Fibroblast of skin of left biceps (primary cell): ENCODE measurements around the gene CACNA2D2.
A peak's percentile ranks its signal among the peaks of the same experiment; 100 is the strongest.

Experiments
- DNase-seq, 2 experiments: peaks; one replicate each; pipeline ENCODE4 v3.0.0-alpha.2; 2013; ENCODE audit warnings: low read depth in 2 of 2

Gene CACNA2D2

DNA sequence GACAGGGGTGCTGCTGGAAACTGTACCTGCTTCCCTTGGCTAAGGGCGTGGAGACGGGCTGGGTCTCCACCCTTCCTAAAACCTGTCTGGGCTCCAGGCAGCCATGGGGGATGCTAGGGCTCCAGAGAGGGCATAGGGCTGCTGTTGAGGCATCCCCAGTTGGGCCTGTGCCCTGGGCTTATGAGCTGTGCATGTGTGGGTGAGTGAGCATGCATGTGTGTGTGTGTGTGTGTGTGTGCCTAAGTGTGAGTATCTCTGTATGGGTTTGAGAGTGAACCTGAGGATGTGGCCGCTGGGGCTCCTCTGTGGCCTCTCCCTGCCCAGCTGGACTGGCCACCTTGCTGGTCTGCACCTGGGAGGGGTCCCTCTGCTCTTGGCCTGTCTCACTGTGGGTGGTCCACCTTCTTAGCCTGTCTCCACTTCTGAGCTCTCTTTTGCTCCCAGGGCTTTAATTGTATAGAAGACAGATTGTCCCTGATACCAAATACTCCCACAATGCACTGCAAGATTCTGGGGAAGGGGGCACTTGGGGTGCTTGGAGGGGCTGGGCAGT, 132.2 kb downstream of the CACNA2D2 start:
- no peak for DNase-seq

GRCh38 chr3:50370594-50370993, 132.8 kb downstream of the CACNA2D2 start:
- DNase-seq, result peak in 1 of 2 experiments; percentile 23

GRCh38 chr3:50369012-50369670, 134.3 kb downstream of the CACNA2D2 start:
- DNase-seq, result no peak

DNA sequence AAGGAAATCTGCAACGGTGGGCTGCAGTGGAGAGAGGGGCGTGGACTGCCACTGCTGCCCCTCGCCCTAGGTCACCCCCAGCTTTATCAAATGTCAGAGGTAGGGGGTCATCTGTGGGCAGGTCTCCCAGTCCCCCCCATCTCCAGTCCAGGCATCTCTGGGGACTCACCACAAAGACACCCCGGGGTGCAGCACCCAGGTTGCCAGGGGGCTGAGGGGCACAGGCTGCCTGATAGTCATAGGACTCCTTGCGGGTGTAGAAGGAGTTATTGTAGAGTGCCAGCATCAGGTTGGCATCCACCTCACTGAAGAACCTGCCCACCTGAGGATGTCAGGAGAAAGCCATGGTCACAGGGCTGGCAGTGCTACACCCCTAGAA, 137.6 kb downstream of the CACNA2D2 start:
- DNase-seq, result no peak

GRCh38 chr3:50365080-50365841, 138.2 kb downstream of the CACNA2D2 start:
- DNase-seq, result no peak

DNA sequence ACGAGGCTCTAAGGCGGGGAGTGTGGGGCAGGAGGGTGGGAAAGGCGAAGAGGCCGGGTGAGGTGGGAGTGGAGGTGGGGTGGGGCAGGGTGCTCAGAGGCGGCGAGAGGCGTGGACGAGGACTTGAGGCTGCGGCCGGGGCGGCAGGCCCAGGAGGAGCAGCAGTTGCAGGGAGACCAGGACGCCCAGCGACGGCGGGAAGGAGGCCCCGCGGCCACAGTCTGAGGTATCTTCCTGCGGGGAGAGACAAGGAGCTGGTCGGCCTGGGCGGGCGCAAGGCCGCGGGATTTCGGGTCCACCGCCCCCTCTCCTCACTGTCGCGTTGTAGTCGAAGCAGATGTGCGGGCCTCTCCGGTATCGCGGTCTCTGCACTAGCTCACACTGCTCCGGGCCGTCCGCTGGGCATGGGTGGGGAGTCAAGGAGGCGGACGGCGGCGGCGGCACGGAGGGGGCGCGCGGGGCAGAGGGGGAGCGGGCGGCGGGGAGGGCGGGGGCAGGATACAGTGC, 138.8 kb downstream of the CACNA2D2 start:
- no peak for DNase-seq

DNA sequence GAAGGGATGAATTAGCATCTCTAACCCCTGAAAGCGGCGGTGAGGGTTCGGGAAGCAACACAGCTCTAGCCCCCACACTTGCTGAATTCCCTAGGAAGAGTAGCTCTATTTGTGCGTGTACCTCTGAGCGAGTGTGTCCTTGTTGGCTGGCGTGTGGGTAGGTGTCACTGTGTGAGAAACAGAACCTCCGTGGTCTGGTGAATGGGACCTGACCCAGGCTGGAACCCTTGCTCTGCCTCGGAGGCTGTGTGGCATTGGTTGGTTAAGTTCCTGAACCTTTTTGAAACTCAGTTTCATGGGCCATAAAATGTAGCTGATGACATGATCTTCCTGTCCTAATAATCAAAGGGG, 143.7 kb downstream of the CACNA2D2 start:
- DNase-seq, result no peak

DNA sequence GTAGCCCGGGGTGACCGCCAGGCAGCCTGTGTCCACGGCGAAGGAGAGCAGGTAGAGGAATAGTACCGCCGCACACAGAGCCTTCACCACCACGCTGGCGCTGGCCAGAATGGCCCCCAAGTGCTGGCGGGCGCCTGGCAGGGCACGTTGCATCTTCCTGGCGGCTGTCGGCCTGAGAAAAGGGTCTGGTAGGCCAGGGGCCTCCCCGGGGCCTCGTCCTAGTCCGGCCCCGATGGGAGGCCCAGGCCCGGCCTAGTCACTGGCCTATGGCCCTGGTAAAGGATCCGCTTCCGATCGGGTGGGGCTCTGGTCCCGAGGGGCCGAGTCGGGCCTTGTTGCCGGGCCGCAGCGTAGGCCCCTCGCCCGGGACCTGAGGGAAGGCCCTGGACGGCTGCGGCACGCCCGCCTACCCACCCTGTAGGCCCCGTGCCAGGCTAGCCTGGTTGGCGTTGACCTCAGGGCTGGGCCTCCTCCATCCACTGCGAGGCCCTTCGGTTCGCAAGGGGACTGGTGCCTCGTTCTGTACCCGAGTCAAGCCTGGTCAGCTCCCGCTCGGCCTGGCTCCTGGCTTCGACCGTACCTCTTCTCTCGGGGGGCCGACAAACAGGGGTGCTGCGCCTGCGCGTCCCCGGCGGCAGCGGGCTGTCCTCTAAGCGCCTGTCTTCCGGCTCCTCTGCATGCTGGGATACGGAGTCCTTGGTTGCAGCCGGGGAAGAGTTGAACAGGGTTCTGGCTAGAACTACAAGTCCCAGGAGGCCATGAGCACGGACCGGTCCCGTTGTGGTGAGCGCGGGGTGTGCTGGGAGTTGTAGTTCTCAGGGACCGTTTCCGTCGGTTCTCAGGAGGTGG, 144.3 kb downstream of the CACNA2D2 start, which contains the start of gene TMEM115:
Gene TMEM115 (minus strand): TSS at position 611 of the 849 bp plus-strand sequence. CDS start 458 bp downstream, at position 153.
- peak; percentile 95 for DNase-seq

- no peak for DNase-seq
Measured at GRCh38 chr3:50358355-50358910, 145.0 kb downstream of the CACNA2D2 start.

DNA sequence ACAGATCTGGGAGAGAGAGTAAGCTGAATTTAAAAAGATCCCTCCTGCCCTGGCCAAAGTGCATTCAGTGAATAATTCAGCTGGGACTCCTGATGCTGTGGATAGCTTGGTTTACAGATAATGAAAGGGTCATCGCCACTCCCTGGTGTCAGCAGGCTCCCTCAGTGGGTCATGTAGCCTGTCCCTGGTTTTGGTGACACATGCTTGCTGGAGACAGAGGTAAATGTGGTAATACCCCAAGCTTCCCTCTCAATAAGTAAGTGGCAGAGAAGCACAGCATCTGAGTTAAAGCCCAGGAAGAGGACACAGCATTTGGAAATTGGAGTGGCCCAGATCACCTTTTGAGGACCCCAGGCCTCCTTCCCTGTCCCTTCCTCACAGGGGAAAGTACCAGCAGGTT, 146.0 kb downstream of the CACNA2D2 start:
- no peak for DNase-seq

GRCh38 chr3:50356553-50356952, 146.9 kb downstream of the CACNA2D2 start:
- DNase-seq, result no peak

GRCh38 chr3:50355829-50356552, 147.4 kb downstream of the CACNA2D2 start:
- no peak for DNase-seq

DNA sequence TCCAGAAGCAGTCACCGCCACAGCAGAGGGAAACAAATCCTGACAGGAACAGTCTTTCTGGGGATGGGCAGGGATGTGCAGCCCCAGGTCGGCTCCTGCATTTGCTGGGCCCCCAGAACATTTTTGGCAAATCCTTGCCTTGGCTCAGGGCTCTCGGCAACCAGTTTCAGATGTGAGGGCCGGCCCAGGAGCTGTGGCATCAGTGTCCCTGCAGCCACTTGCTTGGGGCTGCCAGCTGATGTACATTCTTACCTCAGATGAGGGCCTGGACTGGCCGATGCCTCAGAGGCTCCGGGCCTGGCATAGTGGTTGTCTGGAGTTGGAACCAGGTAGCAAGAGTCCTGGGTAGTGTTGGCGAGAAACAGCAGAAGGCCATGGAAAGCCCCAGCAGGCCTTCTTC, 148.6 kb downstream of the CACNA2D2 start:
- DNase-seq, result no peak

DNA sequence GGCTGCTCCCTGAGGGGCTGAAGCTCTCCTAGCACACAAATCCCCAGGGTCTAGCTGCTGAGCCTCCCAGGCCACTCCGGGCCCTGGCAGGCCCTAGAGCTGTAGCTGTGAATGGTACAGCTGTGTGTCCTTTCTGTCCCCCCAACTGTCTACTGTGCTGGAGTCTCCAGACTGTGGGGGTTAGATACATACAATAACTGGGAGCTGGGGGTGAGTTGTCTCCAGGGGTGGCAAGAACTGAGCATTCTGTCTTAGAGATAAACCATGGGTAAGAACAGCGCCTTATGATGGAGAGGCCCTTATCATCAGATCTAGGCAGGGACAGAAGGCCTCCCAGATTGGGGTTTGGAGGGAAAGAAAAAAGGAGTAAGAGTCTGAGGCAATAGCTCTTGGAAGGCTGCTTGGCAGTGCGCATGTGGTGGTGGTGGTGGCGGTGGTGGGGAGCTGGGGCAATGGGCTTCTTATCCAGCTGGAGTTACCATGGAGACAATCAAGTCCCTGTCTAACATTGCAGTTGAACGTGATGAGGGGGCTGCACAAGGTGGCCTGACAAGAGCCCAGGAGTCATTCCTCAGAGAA, 149.2 kb downstream of the CACNA2D2 start:
- DNase-seq, result no peak

DNA sequence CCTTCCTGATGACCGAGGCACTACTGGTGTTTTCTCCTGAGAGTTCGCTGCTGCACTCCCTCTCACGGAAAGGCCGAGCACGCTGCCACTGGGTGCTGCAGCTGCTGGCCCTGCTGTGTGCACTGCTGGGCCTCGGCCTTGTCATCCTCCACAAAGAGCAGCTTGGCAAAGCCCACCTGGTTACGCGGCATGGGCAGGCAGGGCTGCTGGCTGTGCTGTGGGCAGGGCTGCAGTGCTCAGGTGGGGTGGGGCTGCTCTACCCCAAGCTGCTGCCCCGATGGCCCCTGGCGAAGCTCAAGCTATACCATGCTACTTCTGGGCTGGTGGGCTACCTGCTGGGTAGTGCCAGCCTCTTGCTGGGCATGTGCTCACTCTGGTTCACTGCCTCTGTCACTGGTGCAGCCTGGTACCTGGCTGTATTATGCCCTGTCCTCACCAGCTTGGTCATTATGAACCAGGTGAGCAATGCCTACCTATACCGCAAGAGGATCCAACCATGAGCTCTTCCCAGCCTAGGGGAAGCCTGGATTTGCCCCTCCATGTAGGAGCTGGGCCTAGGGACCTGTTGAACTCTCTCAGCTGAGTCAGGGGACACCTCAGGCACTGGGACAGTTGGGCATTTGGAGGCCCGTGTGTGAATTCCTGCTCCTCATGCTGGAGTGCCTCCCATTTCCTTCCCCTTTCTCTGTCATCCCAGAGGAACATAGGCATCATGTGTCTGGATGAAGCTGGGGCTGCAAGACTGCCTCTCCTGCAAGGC, 150.0 kb downstream of the CACNA2D2 start:
- no peak for DNase-seq

GRCh38 chr3:50352781-50353180, 150.7 kb downstream of the CACNA2D2 start:
- DNase-seq, result no peak

DNA sequence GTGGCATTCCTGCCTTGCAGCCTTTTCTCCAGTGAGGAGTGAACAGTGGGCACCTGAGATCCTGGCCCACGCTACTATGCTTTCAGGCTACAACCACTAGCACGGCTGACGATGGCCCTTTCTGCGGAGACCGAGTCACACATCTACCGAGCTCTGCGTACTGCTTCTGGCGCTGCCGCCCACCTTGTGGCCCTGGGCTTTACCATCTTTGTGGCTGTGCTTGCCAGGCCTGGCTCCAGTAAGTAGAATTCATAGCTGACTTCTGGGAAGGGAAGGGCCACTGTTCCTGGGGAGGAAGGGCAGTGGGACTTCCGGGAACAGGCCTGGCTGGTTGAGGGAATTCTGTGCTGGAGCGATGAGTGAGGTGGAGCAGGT, 152.1 kb downstream of the CACNA2D2 start:
- no peak for DNase-seq

GRCh38 chr3:50350527-50351322, 152.7 kb downstream of the CACNA2D2 start, which contains the start of the genes CYB561D2 and NPRL2:
Gene CYB561D2 (plus strand): TSS chr3:50350862. CDS start chr3:50351434, 572 bp downstream.
Gene NPRL2 (minus strand): TSS chr3:50350775. CDS start chr3:50350652, 123 bp downstream.
- peak; percentile 62 to 73 for DNase-seq

GRCh38 chr3:50350213-50350526, 153.3 kb downstream of the CACNA2D2 start:
- DNase-seq, result no peak
